GM12878 (cell line): ENCODE data around the gene SLC38A5.

Experiments used
- JUNB ChIP-seq: IDR thresholded peaks from 2 replicates; pipeline ENCODE4 v1.6.1; 2016; ENCODE audit warnings: antibody characterized with exemption, mild to moderate bottlenecking
- KAT2A ChIP-seq: conservative IDR thresholded peaks from 2 replicates; pipeline ENCODE4 v1.6.1; 2011; ENCODE audit warnings: low read depth, low read length; ENCODE audit not compliant: control insufficient read depth
- KDM1A ChIP-seq: fragments of 200-600 bp; sonication (generic); IDR thresholded peaks from 2 replicates; pipeline ENCODE4 v1.6.1; 2016; ENCODE audit warnings: borderline replicate concordance
- NBN ChIP-seq: fragments of 450-650 bp; IDR thresholded peaks from 2 replicates; pipeline ENCODE4 v1.6.1; 2016
- NFIC ChIP-seq: IDR thresholded peaks from 2 replicates; pipeline ENCODE4 v1.6.1; 2012; ENCODE audit warnings: low read depth, mild to moderate bottlenecking, inconsistent platforms, low read length, moderate library complexity
- POLR2A ChIP-seq: IDR thresholded peaks from 2 replicates; pipeline ENCODE4 v1.6.1; 2011; ENCODE audit warnings: low read depth, mild to moderate bottlenecking, low read length
- RAD21 ChIP-seq: IDR thresholded peaks from 2 replicates; pipeline ENCODE4 v1.6.1; 2011; ENCODE audit warnings: mild to moderate bottlenecking, low read depth, low read length, moderate library complexity; ENCODE audit not compliant: insufficient read depth

DNA sequence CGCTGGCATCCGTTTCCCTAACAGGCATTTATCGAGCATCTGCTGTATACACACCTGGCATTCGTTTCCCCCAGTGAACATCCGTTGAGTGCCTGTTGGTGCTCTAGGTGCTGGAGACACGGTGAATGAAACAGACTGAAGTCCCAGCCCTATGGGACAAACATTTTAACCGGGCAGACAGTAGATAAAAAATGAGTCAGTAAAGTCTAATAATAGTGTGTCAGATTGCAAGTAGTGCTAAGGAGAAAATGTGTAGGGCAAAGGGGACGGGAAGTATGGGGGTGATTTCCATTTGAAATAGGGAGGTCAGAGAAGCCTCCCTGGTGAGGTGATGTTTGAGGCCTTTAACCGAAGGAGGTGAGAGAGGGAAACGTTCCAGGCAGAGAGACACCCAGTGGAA, 46.2 kb upstream of the SLC38A5 start:
- TF ChIP-seq NBN (no peak), POLR2A (no peak), KAT2A (no peak), JUNB (no peak), RAD21 (no peak), NFIC (no peak), KDM1A (no peak)
